NCI-H748 treated with DMSO at 0.1 percent for 48 hours (cell line): ENCODE measurements around the gene POU2F1.

Source experiments
- DNase-seq: peaks from one replicate; lab custom pipeline; 2025; lab: John Stamatoyannopoulos, UW

POU2F1 gene

DNA sequence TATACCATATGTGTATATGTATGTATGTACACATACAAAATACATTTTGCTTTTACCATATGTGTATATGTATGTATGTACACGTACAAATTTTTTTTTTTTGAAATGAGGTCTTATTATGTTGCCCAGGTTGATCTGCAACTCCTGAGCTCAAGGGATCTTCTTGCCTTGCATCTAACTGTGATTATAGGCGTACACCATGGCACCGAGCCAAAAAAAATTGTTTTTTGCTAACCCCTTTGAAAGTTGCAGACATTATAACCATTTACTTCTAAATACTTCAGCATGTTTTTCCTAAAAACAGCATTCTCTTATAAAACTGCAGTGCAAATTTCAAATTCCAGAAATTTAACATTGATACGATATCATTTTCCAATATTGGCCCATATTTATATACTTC, 147.0 kb downstream of the POU2F1 start:
- no peak for DNase-seq

GRCh38 chr1:167369175-167369574, 148.5 kb downstream of the POU2F1 start:
- DNase-seq, result no peak

- no peak for DNase-seq
These were observed 149.2 kb downstream of the POU2F1 start for GRCh38 chr1:167369933-167370332.

- DNase-seq, result peak; percentile 44
These were observed 150.3 kb downstream of the POU2F1 start for GRCh38 chr1:167371030-167371429.

GRCh38 chr1:167373398-167373797, 152.7 kb downstream of the POU2F1 start:
- DNase-seq, result no peak

- no peak for DNase-seq
These were observed 153.3 kb downstream of the POU2F1 start for GRCh38 chr1:167373986-167374385.

DNA sequence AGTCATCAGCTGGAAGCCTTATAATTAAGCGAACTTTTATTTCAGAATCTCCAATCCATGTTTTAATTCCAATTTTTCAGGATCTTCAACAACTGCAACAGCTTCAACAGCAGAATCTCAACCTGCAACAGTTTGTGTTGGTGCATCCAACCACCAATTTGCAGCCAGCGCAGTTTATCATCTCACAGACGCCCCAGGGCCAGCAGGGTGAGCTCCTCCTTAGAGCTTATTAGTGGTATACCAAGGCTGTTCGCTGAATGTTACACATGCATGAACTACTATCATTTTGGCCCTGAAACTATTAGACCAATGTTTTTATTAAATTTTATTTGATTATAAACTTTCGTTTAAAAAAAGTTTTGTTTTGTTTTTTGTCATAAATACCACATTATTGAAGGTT, 155.3 kb downstream of the POU2F1 start:
- no peak for DNase-seq

- no peak for DNase-seq
These were observed 166.7 kb downstream of the POU2F1 start for GRCh38 chr1:167387251-167387910.

- DNase-seq, result no peak
These were observed 168.3 kb downstream of the POU2F1 start for GRCh38 chr1:167388976-167389375.

DNA sequence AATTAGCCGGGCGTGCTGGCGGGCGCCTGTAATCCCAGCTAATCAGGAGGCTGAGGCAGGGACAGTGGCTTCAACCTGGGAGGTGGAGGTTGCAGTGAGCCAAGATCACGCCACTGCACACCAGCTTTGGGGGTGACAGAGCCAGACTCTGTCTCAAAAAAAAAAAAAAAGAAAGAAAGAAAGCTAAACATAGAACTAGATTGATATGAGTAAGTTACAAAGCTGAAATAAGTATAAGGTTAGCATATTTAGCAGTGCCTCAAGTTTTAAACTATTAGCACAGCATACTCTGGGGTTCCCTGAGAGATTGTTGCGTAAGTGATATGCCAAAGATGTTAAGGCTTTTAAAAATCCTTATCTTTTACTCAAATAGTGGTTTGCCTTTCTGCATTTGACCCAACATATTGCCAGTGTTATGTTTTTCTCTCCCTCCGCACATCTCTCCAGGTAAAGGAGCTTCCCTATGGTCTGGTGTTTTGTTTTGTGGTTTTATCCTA, 171.6 kb downstream of the POU2F1 start:
- DNase-seq, result no peak

DNA sequence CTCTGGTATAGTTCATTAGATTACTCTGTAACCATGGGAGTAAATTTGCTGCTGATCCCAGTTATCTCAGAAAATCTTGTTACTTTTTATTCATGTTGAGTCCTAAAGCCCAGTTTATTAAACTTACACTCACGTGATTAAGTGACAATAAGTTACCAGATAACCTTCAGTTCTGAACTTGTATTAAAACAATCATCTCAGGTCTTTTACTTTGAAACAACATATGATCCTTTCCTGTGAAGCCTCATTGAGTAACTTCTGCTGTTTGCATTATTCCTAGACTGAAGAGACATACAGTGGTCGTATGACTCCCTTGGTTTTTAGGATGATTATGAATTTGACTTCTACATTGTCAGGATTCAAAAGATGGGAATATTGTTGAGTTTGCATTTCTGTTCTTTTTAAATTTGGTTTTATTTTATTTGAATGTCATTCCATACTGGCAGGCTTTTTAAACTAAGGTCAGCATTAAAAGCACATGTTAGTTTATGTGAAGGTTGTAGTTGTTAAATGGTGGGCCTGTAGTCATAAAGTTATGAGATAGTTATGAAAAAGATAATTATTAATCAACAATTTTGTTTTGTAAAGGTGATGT, 179.8 kb downstream of the POU2F1 start:
- no peak for DNase-seq

- peak; percentile 9 for DNase-seq
These were observed 180.7 kb downstream of the POU2F1 start for GRCh38 chr1:167401260-167401873.

- DNase-seq, result no peak
These were observed 183.6 kb downstream of the POU2F1 start for GRCh38 chr1:167404161-167404888.

- no peak for DNase-seq
These were observed 184.2 kb downstream of the POU2F1 start for GRCh38 chr1:167404908-167405307.

DNA sequence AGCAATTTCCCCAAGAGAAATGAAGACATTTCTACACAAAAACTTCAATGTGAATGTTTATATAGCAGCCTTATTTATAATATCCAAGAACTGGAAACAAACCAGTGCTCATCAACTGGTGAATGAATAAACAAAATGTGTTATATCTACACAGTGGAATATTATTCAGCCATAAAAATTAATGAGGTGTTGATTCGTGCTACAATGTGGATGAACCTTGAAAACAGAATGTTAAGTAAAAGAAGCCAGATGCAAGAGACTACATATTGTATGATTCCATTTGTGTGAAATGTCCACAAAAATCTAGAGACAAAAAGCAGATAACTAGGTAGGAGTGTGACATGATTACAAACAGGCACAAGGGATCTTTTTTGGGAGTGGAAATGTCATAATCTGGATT, 187.7 kb downstream of the POU2F1 start:
- DNase-seq, result no peak

DNA sequence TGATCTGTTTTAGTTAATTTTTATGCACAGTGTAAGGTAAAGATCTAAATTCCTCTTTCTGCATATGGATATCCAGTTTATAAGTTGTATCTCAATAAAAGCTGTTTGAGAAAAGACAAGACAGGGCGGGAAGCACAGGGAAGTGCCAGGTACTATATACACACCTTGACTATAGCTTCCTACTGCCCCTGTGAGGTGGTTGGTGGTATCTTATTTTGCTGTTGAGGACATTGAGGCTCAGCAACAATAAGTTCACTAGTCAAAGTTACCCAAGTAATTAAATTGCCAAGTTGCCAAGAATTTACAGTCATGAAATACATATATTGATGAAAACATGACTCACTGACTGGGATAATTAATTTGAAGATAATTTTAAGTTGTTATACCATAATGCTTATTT, 188.5 kb downstream of the POU2F1 start:
- no peak for DNase-seq

GRCh38 chr1:167412072-167412471, 191.4 kb downstream of the POU2F1 start:
- DNase-seq, result no peak

GRCh38 chr1:167412920-167413319, 192.2 kb downstream of the POU2F1 start:
- no peak for DNase-seq

DNA sequence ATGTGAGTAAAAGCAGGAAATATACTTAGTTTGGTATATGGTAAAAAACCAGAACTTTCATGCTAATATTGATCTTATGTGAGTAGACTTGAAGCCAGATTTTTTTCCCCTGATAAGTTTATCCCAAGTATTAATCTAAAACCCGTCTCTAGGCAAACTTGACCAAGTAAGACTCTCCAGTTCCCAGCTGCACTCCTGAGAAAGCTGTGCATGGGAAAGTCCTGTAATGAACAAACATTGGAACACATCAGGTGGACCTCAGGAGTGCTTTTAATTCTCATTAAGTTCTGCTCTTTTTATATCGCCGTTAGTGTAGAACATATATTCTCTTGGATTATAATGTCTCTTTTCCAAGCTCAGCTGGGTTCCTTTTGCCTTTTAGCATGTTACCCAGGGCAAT, 192.6 kb downstream of the POU2F1 start:
- DNase-seq, result no peak

GRCh38 chr1:167416506-167416905, 195.8 kb downstream of the POU2F1 start:
- no peak for DNase-seq

DNA sequence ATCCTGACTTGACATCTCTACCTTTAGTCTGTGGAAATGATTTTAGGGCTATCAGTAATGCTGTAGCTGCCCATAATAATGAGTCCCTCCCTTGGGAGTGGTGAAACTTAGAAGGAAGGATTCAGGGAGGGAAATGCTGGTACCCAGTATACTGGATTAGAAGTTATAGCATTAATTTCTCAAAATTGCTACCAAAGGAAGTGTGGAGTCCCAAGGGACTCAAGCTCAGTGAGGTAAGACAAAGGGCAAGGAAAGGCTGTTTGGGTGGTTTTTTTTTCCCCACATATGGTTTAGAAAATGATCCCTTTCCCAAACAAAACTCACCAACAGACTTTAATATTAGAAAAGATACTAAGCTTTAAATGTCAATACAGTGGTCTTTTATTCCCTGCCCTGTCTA, 197.7 kb downstream of the POU2F1 start:
- DNase-seq, result no peak

- DNase-seq, result no peak
These were observed 198.6 kb downstream of the POU2F1 start for GRCh38 chr1:167419245-167419644.

GRCh38 chr1:167420510-167420909, 199.8 kb downstream of the POU2F1 start:
- DNase-seq, result no peak
